ENCODE measurements around the gene LY6G6F. TPM values are rescaled to one million over a fixed set of nuclear protein-coding genes. Genes with fewer than 3 reads are reported as not detected.

The LY6G6F gene
- total RNA-seq, 2 experiments from 2014 or later = not detected

GRCh38 chr6:31727034-31727716 is 20.5 kb downstream of the LY6G6F start:
- POLR2A ChIA-PET = interaction anchor here (0.8 to 1.6 kb wide), 4 partner anchors 12 to 100 kb away, joined by 3 to 5 read pairs (median 3); partner anchors contain the start of genes ABHD16A, HSPA1B and LSM2
- CTCF ChIA-PET = interaction anchor here (1.0 to 5.8 kb wide), 4 partner anchors 12 to 103 kb away, joined by 3 to 41 read pairs (median 14); partner anchors contain the start of gene MSH5
- Mint-ChIP-seq H3K4me3 (peak overlapping the region; percentile 80), H3K36me3 (ENCODE audit: low read depth) (peaks cover 32% of the 10 kb centered on the region), H3K4me1 (ENCODE audit: low read depth) (peaks cover 50% of the 10 kb centered on the region), H3K27ac (peak overlapping the region; percentile 59), H3K9me3 (no peaks in the 10 kb centered on the region), H3K27me3 (no peaks in the 10 kb centered on the region)
- H3K27ac ChIP-seq (ENCODE audit: low read depth in 1 of 2, low read length in 2 of 2) = no peak overlapping the region
- ATAC-seq (ENCODE audit: poor library complexity) (peak; percentile 6), DNase-seq (peak in 5 of 14 experiments; percentile 17 to 69 (median 48))
- no peak overlapping the region for H3K4me3 ChIP-seq (ENCODE audit: low read length)
- no peaks in the 10 kb centered on the region for H3K9me3 ChIP-seq (ENCODE audit: control insufficient read depth in 1 of 2, insufficient read depth in 1 of 2, low read length in 2 of 2)
- intact Hi-C loops (cut with DNase I, micrococcal nuclease) = no loop called here
- H3K4me1 ChIP-seq (ENCODE audit: insufficient read depth, low read length) = peaks cover 55% of the 10 kb centered on the region
- peaks cover 18% of the 10 kb centered on the region for H3K36me3 ChIP-seq (ENCODE audit: insufficient read depth, low read length)
- H3K27me3 ChIP-seq (ENCODE audit: control insufficient read depth in 1 of 2, insufficient read depth in 2 of 2, low read length in 2 of 2) = no peaks in the 10 kb centered on the region
- TF ChIP-seq CTCF (IDR thresholded peaks at IDR 0.05) = no peak

DNA sequence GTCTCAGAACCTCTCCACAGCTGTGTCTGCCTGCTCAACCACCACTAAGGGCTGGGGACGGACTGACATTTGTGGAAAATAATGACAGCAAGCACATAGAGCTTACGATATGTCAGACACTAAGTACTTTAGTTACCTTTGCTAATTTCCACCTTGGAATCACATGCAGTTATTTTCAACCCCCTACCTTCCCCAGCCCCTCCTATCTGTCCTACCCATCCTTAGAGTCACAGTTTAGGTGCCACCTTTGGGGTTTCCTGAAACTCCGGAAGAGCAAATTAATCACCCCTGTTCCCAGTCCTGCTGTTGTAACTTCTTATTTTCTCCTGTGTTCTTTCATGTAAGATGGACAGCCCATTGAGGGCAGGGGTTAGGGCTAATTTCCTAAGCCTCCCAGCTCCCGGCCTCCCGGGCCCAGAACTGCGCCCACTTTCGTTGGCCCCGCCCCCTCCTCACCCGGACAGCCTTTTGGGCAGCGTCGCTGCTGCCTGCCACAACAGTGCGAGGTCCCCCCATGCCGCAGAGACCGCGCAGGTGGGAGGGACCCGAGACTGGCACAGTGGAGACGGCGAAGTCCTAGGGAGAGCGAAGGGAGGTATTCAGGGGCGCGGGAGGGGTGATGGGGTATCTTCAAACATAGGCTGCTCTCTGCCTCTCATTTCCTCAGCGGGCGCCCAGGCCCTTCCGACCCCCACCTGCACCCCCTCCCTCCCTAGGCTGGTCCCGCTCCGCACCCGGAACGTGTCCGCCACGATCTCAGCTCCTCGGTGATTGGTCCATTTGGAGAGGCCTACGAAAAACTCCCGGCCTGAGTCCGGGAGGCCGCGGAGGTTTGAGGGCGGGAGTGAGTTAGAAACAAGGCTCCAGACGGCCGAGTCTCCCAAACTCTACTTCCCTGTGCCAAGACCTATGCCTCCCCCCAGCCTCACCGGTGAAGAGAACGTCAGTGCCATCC is 21.3 kb downstream of the LY6G6F start:
- peaks cover 57% of the 10 kb centered on the region for H3K4me1 ChIP-seq (ENCODE audit: insufficient read depth, low read length)

More for the DNA sequence above, 21.3 kb downstream of the LY6G6F start:
- no peak for TF ChIP-seq CTCF (IDR thresholded peaks at IDR 0.05)
- Mint-ChIP-seq H3K4me1 (ENCODE audit: low read depth) (peaks cover 52% of the 10 kb centered on the region), H3K4me3 (peak overlapping the region; percentile 80), H3K27ac (peak overlapping the region; percentile 59), H3K9me3 (no peaks in the 10 kb centered on the region), H3K36me3 (ENCODE audit: low read depth) (peaks cover 38% of the 10 kb centered on the region), H3K27me3 (no peaks in the 10 kb centered on the region)
- peaks cover 26% of the 10 kb centered on the region for H3K36me3 ChIP-seq (ENCODE audit: insufficient read depth, low read length)
- H3K9me3 ChIP-seq (ENCODE audit: control insufficient read depth in 1 of 2, insufficient read depth in 1 of 2, low read length in 2 of 2) = no peaks in the 10 kb centered on the region
- ChIA-PET CTCF (interaction anchor here (1.0 to 5.8 kb wide), 6 partner anchors 11 to 102 kb away, joined by 3 to 41 read pairs (median 12); partner anchors contain the start of genes LSM2 and MSH5), POLR2A (interaction anchor here (0.8 to 1.6 kb wide), 5 partner anchors 11 to 100 kb away, joined by 3 to 5 read pairs (median 3); partner anchors contain the start of genes ABHD16A, HSPA1B and LSM2)
- no peak for ATAC-seq (ENCODE audit: poor library complexity)
- no peak overlapping the region for H3K4me3 ChIP-seq (ENCODE audit: low read length)
- H3K27me3 ChIP-seq (ENCODE audit: control insufficient read depth in 1 of 2, insufficient read depth in 2 of 2, low read length in 2 of 2) = no peaks in the 10 kb centered on the region
- H3K27ac ChIP-seq (ENCODE audit: low read depth in 1 of 2, low read length in 2 of 2) = no peak overlapping the region
- intact Hi-C loops (cut with DNase I, micrococcal nuclease) = loop anchor here in 1 of 2 experiments (1.0 to 2.0 kb wide), 4 partner anchors 41 to 136 kb away; partner anchors contain the start of gene LY6G5C
- peak in 1 of 14 experiments; percentile 49 for DNase-seq

Measured in CD4-positive, alpha-beta T cell (primary cell).